ENCODE results near the gene PPP1R14D.

Gene PPP1R14D

DNA sequence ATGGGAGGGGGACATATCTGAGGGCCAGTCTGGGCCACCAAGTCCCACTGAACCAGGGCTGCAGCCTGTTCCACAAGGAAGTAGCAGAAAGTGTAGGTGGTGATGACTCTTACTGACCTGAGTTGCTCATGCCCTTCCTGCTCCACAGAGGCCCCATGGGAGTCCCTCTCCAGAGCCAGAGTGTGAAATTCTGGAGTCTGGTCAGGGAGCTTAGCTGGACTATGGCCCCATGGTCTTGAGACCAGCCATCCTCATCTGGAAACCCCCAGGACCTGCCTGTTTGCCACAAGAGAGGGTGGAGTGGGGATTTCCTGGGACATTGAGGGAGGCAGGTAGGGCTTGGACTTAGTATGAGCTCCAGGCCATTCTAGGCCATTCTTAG is 18.3 kb upstream of the PPP1R14D start:
- TF ChIP-seq SIN3A (IDR thresholded peaks at IDR 0.05; ENCODE audit: borderline replicate concordance, insufficient read depth, low read length) (no peak), FOXP2 (optimal IDR thresholded peaks at IDR 0.05; ENCODE audit: borderline replicate concordance, extremely low read depth, extremely low read length, insufficient read depth) (no peak), TAF1 (IDR thresholded peaks at IDR 0.05; ENCODE audit: borderline replicate concordance, insufficient read depth, low read length) (no peak), POLR2AphosphoS5 (IDR thresholded peaks at IDR 0.05; ENCODE audit: low read depth, low read length) (no peak)
- TF ChIP-seq, protein P1, sequence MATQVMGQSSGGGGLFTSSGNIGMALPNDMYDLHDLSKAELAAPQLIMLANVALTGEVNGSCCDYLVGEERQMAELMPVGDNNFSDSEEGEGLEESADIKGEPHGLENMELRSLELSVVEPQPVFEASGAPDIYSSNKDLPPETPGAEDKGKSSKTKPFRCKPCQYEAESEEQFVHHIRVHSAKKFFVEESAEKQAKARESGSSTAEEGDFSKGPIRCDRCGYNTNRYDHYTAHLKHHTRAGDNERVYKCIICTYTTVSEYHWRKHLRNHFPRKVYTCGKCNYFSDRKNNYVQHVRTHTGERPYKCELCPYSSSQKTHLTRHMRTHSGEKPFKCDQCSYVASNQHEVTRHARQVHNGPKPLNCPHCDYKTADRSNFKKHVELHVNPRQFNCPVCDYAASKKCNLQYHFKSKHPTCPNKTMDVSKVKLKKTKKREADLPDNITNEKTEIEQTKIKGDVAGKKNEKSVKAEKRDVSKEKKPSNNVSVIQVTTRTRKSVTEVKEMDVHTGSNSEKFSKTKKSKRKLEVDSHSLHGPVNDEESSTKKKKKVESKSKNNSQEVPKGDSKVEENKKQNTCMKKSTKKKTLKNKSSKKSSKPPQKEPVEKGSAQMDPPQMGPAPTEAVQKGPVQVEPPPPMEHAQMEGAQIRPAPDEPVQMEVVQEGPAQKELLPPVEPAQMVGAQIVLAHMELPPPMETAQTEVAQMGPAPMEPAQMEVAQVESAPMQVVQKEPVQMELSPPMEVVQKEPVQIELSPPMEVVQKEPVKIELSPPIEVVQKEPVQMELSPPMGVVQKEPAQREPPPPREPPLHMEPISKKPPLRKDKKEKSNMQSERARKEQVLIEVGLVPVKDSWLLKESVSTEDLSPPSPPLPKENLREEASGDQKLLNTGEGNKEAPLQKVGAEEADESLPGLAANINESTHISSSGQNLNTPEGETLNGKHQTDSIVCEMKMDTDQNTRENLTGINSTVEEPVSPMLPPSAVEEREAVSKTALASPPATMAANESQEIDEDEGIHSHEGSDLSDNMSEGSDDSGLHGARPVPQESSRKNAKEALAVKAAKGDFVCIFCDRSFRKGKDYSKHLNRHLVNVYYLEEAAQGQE (IDR thresholded peaks at IDR 0.05; ENCODE audit: insufficient read depth in 1 of 2, low read depth in 2 of 2, low read length in 2 of 2), result no peak

DNA sequence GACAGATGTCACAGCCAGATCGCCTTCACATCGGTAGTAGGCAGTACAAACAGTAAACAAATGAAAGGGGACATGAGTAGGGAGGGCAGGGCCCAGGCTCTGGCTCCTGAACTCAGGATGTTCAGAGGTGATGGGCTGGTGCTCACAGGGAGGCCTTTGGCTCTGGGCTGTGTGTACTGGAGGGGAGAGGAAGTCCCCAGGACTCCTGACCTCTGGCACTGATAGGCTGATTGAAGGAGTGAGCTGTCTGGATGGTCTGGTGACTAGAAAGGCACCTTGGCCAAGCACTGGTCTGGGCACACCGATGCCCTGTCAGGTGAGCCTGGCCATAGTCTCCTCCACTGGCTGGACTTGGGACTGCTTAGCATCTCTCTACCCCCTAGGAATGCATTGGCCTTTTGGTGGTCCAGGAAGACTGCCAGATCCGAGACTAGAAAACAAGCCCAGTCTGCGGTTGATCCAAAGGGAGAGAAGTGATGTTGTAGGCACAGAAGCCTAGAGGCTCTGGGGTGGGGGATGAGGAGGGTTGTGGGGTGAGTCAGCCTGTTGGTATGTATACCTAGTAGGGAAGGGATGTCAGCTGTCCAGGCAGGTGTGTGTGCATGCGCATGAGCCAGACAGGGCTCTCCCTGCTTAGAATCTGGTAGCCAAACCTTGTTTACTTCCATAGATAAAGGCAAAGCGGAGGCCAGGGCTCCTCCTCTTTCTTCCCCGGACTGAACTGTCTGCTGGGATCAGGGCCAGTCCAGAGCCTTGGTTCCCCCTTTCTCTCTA is 17.2 kb upstream of the PPP1R14D start:
- TF ChIP-seq TAF1 (IDR thresholded peaks at IDR 0.05; ENCODE audit: borderline replicate concordance, insufficient read depth, low read length) (no peak), SIN3A (IDR thresholded peaks at IDR 0.05; ENCODE audit: borderline replicate concordance, insufficient read depth, low read length) (no peak), FOXP2 (optimal IDR thresholded peaks at IDR 0.05; ENCODE audit: borderline replicate concordance, extremely low read depth, extremely low read length, insufficient read depth) (no peak)
- TF ChIP-seq, protein P1 (IDR thresholded peaks at IDR 0.05; ENCODE audit: insufficient read depth in 1 of 2, low read depth in 2 of 2, low read length in 2 of 2), result no peak

DNA sequence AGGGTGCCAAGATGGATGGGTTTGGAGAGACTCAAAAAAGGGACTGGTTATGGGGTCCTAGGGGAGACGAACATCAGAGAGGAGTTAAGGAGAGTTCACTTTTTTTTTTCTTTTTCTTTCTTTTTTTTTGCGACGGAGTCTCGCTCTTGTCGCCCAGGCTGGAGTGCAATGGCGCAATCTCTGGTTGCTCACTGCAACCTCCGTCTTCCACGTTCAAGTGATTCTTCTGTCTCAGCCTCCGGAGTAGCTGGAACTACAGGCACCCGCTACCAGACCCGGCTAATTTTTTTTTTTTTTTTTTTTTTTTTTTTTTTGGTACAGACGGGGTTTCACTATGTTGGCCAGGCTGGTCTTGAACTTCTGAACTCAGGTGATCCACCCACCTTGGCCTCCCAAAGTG is 16.5 kb upstream of the PPP1R14D start:
- TF ChIP-seq, protein P1 (IDR thresholded peaks at IDR 0.05; ENCODE audit: insufficient read depth in 1 of 2, low read depth in 2 of 2, low read length in 2 of 2), result no peak
- TF ChIP-seq POLR2AphosphoS5 (IDR thresholded peaks at IDR 0.05; ENCODE audit: low read depth, low read length) (no peak), TAF1 (IDR thresholded peaks at IDR 0.05; ENCODE audit: borderline replicate concordance, insufficient read depth, low read length) (no peak), FOXP2 (optimal IDR thresholded peaks at IDR 0.05; ENCODE audit: borderline replicate concordance, extremely low read depth, extremely low read length, insufficient read depth) (no peak), SIN3A (IDR thresholded peaks at IDR 0.05; ENCODE audit: borderline replicate concordance, insufficient read depth, low read length) (no peak)

DNA sequence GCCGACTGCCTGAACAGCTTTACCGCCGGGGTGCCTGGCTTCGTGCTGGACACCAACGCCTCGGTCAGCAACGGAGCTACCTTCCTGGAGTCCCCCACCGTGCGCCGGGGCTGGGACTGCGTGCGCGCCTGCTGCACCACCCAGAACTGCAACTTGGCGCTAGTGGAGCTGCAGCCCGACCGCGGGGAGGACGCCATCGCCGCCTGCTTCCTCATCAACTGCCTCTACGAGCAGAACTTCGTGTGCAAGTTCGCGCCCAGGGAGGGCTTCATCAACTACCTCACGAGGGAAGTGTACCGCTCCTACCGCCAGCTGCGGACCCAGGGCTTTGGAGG is 16.2 kb upstream of the PPP1R14D start:
- TF ChIP-seq SIN3A (IDR thresholded peaks at IDR 0.05; ENCODE audit: borderline replicate concordance, insufficient read depth, low read length) (no peak), FOXP2 (optimal IDR thresholded peaks at IDR 0.05; ENCODE audit: borderline replicate concordance, extremely low read depth, extremely low read length, insufficient read depth) (no peak), POLR2AphosphoS5 (IDR thresholded peaks at IDR 0.05; ENCODE audit: low read depth, low read length) (no peak)

DNA sequence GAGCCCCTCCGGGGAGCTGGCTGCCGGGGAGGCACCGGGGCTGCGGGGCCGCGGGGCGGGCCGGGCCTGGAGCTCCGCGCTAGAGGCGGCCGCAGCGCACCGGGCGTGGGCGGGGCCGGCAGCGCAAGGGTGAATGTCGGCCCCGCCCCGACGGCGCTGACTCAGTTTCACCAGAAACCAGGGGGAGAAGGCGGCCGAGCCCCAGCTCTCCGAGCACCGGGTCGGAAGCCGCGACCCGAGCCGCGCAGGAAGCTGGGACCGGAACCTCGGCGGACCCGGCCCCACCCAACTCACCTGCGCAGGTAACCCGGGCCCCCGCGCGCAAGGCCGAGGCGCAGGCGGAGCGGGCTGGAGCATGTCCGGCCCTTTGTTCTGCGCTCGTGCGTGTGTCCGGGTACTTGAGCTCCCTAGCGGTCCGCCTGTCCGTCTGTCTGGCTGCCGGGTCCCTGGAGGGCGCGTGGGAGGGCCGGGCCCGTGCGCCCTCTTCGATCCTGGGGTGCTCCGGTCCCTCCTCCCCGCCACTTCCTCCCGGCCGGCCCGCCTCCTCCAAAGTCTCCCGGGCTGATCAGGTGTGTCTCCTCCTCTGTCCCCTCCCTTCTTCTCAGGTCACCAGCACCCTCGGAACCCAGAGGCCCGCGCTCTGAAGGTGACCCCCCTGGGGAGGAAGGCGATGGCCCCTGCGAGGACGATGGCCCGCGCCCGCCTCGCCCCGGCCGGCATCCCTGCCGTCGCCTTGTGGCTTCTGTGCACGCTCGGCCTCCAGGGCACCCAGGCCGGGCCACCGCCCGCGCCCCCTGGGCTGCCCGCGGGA is 15.6 kb upstream of the PPP1R14D start, which contains the start of gene SPINT1:
Gene SPINT1 (plus strand): TSS at position 164 of the 811 bp plus-strand sequence. CDS start 507 bp downstream, at position 671.
- no peak for TF ChIP-seq POLR2AphosphoS5 (IDR thresholded peaks at IDR 0.05; ENCODE audit: low read depth, low read length)
- TF ChIP-seq SIN3A (IDR thresholded peaks at IDR 0.05; ENCODE audit: borderline replicate concordance, insufficient read depth, low read length), result no peak
- TF ChIP-seq TAF1 (IDR thresholded peaks at IDR 0.05; ENCODE audit: borderline replicate concordance, insufficient read depth, low read length), result no peak
- TF ChIP-seq FOXP2 (optimal IDR thresholded peaks at IDR 0.05; ENCODE audit: borderline replicate concordance, extremely low read depth, extremely low read length, insufficient read depth), result no peak
- TF ChIP-seq, protein P1 (IDR thresholded peaks at IDR 0.05; ENCODE audit: insufficient read depth in 1 of 2, low read depth in 2 of 2, low read length in 2 of 2), result no peak
